ENCODE data around the gene CD34.

DNA sequence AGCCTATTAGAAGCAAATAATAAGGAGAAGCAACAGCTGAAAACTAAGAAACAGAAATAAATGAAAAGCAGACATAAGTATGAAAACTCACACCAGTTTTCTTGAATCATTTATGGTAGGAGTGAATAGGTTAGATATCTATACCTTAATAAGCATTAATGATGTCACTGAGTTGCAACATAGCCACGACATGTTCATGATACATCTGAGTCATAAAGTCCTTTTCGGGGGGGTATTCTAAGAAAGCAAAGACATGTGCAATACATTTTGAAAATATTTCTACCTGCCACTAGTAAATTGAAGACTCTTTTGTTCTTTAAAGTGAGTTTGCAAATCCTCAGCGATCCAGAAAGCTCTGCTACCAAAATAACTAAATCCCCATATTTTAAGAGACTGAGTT lies 7.2 kb downstream of the CD34 start:
- no peak for TF ChIP-seq EZH2 (IDR thresholded peaks at IDR 0.05; ENCODE audit: borderline replicate concordance, low read depth, low read length, poor library complexity, severe bottlenecking)
- TF ChIP-seq, protein P1, sequence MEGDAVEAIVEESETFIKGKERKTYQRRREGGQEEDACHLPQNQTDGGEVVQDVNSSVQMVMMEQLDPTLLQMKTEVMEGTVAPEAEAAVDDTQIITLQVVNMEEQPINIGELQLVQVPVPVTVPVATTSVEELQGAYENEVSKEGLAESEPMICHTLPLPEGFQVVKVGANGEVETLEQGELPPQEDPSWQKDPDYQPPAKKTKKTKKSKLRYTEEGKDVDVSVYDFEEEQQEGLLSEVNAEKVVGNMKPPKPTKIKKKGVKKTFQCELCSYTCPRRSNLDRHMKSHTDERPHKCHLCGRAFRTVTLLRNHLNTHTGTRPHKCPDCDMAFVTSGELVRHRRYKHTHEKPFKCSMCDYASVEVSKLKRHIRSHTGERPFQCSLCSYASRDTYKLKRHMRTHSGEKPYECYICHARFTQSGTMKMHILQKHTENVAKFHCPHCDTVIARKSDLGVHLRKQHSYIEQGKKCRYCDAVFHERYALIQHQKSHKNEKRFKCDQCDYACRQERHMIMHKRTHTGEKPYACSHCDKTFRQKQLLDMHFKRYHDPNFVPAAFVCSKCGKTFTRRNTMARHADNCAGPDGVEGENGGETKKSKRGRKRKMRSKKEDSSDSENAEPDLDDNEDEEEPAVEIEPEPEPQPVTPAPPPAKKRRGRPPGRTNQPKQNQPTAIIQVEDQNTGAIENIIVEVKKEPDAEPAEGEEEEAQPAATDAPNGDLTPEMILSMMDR (conservative IDR thresholded peaks at IDR 0.05; ENCODE audit: low read depth, low read length): no peak

All from A673 (cell line).